ENCODE results near the gene EXOC6. TPM values are rescaled to one million over a fixed set of nuclear protein-coding genes. Genes with fewer than 3 reads are reported as not detected.

The EXOC6 gene
- total and polyA plus RNA-seq, 10 donors = 7.0 to 40.0 (median 25.4) TPM

- Histone ChIP-seq H3K9me3 (no peaks in the 10 kb centered on the region), H3K36me3 (no peaks in the 10 kb centered on the region), H3K27ac (no peak overlapping the region), H3K4me1 (no peaks in the 10 kb centered on the region), H3K27me3 (replicated peaks in 1 of 7) (peaks cover 0 to 22% (median 0%) of the 10 kb centered on the region in 7 donors), H3K4me3 (no peak overlapping the region)
- no peak for TF ChIP-seq POLR2A (IDR thresholded peaks at IDR 0.05)
- TF ChIP-seq CTCF (IDR thresholded peaks at IDR 0.05 in 8 of 11, conservative IDR thresholded peaks at IDR 0.05 in 3 of 11) = no peak
- no peak for TF ChIP-seq POLR2AphosphoS5 (IDR thresholded peaks at IDR 0.05)
- intact Hi-C loops (cut with DNase I; ENCODE audit: low total_unique reads) = no loop called here
- WGBS, 5 donors = 89 to 93% (median 92%) methylated on average over 6 of the region's 6 CpGs
- DNase-seq = no peak
Observed at GRCh38 chr10:93086289-93086688, 238.0 kb downstream of the EXOC6 start.

- intact Hi-C loops (cut with DNase I; ENCODE audit: low total_unique reads) = no loop called here
- Histone ChIP-seq H3K4me3 (no peak overlapping the region), H3K36me3 (no peaks in the 10 kb centered on the region), H3K27ac (no peak overlapping the region), H3K9me3 (no peaks in the 10 kb centered on the region), H3K27me3 (replicated peaks in 1 of 7) (peaks cover 0 to 12% (median 0%) of the 10 kb centered on the region in 7 donors), H3K4me1 (no peaks in the 10 kb centered on the region)
- TF ChIP-seq CTCF (IDR thresholded peaks at IDR 0.05 in 8 of 11, conservative IDR thresholded peaks at IDR 0.05 in 3 of 11) = no peak
- TF ChIP-seq POLR2A (IDR thresholded peaks at IDR 0.05) = no peak
- TF ChIP-seq POLR2AphosphoS5 (IDR thresholded peaks at IDR 0.05) = no peak
- 82 to 90% (median 87%) methylated on average over 3 of the region's 3 CpGs for WGBS, 5 donors
- no peak for DNase-seq
Observed at GRCh38 chr10:93087846-93088245, 239.5 kb downstream of the EXOC6 start.

GRCh38 chr10:93088466-93088865 is 240.1 kb downstream of the EXOC6 start:
- Histone ChIP-seq H3K36me3 (no peaks in the 10 kb centered on the region), H3K27me3 (replicated peaks in 1 of 7) (peaks cover 0 to 12% (median 0%) of the 10 kb centered on the region in 7 donors), H3K4me1 (no peaks in the 10 kb centered on the region), H3K9me3 (no peaks in the 10 kb centered on the region), H3K27ac (no peak overlapping the region), H3K4me3 (no peak overlapping the region)
- TF ChIP-seq CTCF (IDR thresholded peaks at IDR 0.05 in 8 of 11, conservative IDR thresholded peaks at IDR 0.05 in 3 of 11) (no peak), POLR2AphosphoS5 (IDR thresholded peaks at IDR 0.05) (no peak), POLR2A (IDR thresholded peaks at IDR 0.05) (no peak)
- intact Hi-C loops (cut with DNase I; ENCODE audit: low total_unique reads) = no loop called here
- DNase-seq = no peak
- 75 to 84% (median 84%) methylated on average over 4 of the region's 4 CpGs for WGBS, 5 donors

GRCh38 chr10:93090619-93091018 is 242.3 kb downstream of the EXOC6 start:
- H3K27me3 ChIP-seq (replicated peaks in 1 of 7) = peaks cover 0 to 12% (median 0%) of the 10 kb centered on the region in 7 donors
- no peak overlapping the region for H3K4me3 ChIP-seq
- WGBS, 5 donors = 37 to 80% (median 58%) methylated on average over 2 of the region's 2 CpGs
- H3K27ac ChIP-seq = no peak overlapping the region
- H3K9me3 ChIP-seq = no peaks in the 10 kb centered on the region
- no peak for TF ChIP-seq POLR2AphosphoS5 (IDR thresholded peaks at IDR 0.05)
- TF ChIP-seq CTCF (IDR thresholded peaks at IDR 0.05 in 8 of 11, conservative IDR thresholded peaks at IDR 0.05 in 3 of 11) = no peak
- TF ChIP-seq POLR2A (IDR thresholded peaks at IDR 0.05) = no peak
- no peaks in the 10 kb centered on the region for H3K4me1 ChIP-seq
- intact Hi-C loops (cut with DNase I; ENCODE audit: low total_unique reads) = no loop called here
- DNase-seq = no peak
- no peaks in the 10 kb centered on the region for H3K36me3 ChIP-seq
